SKM-1 (cell line): Measurements from ENCODE around the gene LDAH.

Experiments
- DNase-seq: peaks from one replicate; lab custom pipeline; 2025; ENCODE audit not compliant: unreplicated experiment; lab: John Stamatoyannopoulos, UW

The LDAH gene

GRCh38 chr2:20682167-20682920 lies 140.6 kb downstream of the LDAH start:
- no peak for DNase-seq

GRCh38 chr2:20680744-20681375 lies 142.0 kb downstream of the LDAH start:
- DNase-seq = no peak

GRCh38 chr2:20678780-20679179 lies 144.1 kb downstream of the LDAH start:
- no peak for DNase-seq

- DNase-seq = no peak
These were observed 144.9 kb downstream of the LDAH start for GRCh38 chr2:20678086-20678395.

GRCh38 chr2:20677301-20678085 lies 145.4 kb downstream of the LDAH start:
- no peak for DNase-seq

GRCh38 chr2:20676353-20677215 lies 146.3 kb downstream of the LDAH start:
- no peak for DNase-seq

- DNase-seq = no peak
These were observed 147.1 kb downstream of the LDAH start for GRCh38 chr2:20675701-20676352.

GRCh38 chr2:20674974-20675679 lies 147.8 kb downstream of the LDAH start:
- DNase-seq = no peak

- no peak for DNase-seq
These were observed 148.5 kb downstream of the LDAH start for GRCh38 chr2:20674309-20674965.

GRCh38 chr2:20673686-20674308 lies 149.1 kb downstream of the LDAH start:
- no peak for DNase-seq

GRCh38 chr2:20672201-20672951 lies 150.5 kb downstream of the LDAH start:
- DNase-seq = no peak

- no peak for DNase-seq
These were observed 151.2 kb downstream of the LDAH start for GRCh38 chr2:20671736-20672080.

- DNase-seq = no peak
These were observed 151.7 kb downstream of the LDAH start for GRCh38 chr2:20671036-20671735.

- DNase-seq = no peak
These were observed 152.4 kb downstream of the LDAH start for GRCh38 chr2:20670315-20671035.

GRCh38 chr2:20669562-20670314 lies 153.2 kb downstream of the LDAH start:
- DNase-seq = no peak

- DNase-seq = no peak
These were observed 153.9 kb downstream of the LDAH start for GRCh38 chr2:20668871-20669475.
